Endothelial cell of umbilical vein (primary cell): Measurements from ENCODE around the gene PRR19. TPM values are rescaled to one million over a fixed set of nuclear protein-coding genes. Genes with fewer than 3 reads are reported as not detected.

Experiments
- BruUV-seq: library from RNA; stranded (reverse); fragments of 400-500 nt; replicated peaks from 2 replicates; lab custom pipeline; 2021; lab: Mats Ljungman, UMichigan
- CTCF ChIA-PET: fragments of 300-600, 350-600 bp; sonication (Branson Sonifier 250); formaldehyde crosslinking; loops from one replicate; lab custom pipeline; 2021; ENCODE audit warnings: antibody characterized with exemption, inconsistent platforms; lab: Charles Lee
- POLR2A ChIA-PET: fragments of 300-600, 350-600 bp; sonication (Branson Sonifier 250); formaldehyde crosslinking; loops from one replicate; lab custom pipeline; 2021; ENCODE audit warnings: antibody characterized with exemption, inconsistent platforms; lab: Charles Lee
- DNase-seq: peaks from one replicate; pipeline ENCODE4 v3.0.0-alpha.2; 2011; ENCODE audit warnings: low read depth, low spot score
- FAIRE-seq: peaks from 2 replicates; lab custom pipeline; 2011; peaks lifted over from hg19 to GRCh38; lab: Jason Lieb, UNC
- H2AFZ ChIP-seq: 2 replicates; pipeline ENCODE4 v1.6.0; 2012; ENCODE audit warnings: low read depth, low read length, control low read depth, inconsistent platforms
- H3K27ac ChIP-seq: 2 replicates; pipeline ENCODE4 v1.5.1; 2011; ENCODE audit warnings: low read depth, mild to moderate bottlenecking, control low read depth, low read length, moderate library complexity; ENCODE audit not compliant: insufficient read depth
- H3K27me3 ChIP-seq, 2 experiments: 2 replicates each; pipeline versions ENCODE4 v1.6.0 to v1.6.1; 2011; ENCODE audit warnings: low read length in 2 of 2, mixed read lengths in 1 of 2; ENCODE audit not compliant: control insufficient read depth in 2 of 2, insufficient read depth in 2 of 2
- H3K36me3 ChIP-seq, 2 experiments: 2 replicates in 1 of 2; 3 replicates in 1 of 2; pipeline ENCODE4 v1.5.1; 2011; ENCODE audit warnings: low read length in 2 of 2, mild to moderate bottlenecking in 1 of 2, moderate library complexity in 1 of 2; ENCODE audit not compliant: control insufficient read depth in 2 of 2, insufficient read depth in 2 of 2; ENCODE audit errors: extremely low read depth in 1 of 2
- H3K4me1 ChIP-seq: 3 replicates; pipeline ENCODE4 v1.5.1; 2011; ENCODE audit warnings: mild to moderate bottlenecking, low read length; ENCODE audit not compliant: control insufficient read depth, insufficient read depth; ENCODE audit errors: extremely low read depth
- H3K4me2 ChIP-seq: 2 replicates; pipeline ENCODE4 v1.6.1; 2011; ENCODE audit warnings: low read length, control low read depth, mixed read lengths; ENCODE audit not compliant: insufficient read depth
- H3K4me3 ChIP-seq, 3 experiments: fragments of 200-600 bp in 1 of 3; sonication (generic), shearing (Covaris generic) in 1 of 3; replicated peaks in 1 of 3; 2 replicates each; pipeline ENCODE4 v1.5.1; 2011 to 2016; ENCODE audit warnings: control low read depth in 3 of 3, low read length in 3 of 3, mild to moderate bottlenecking in 2 of 3, inconsistent platforms in 1 of 3, low read depth in 1 of 3, moderate library complexity in 1 of 3; ENCODE audit not compliant: insufficient read depth in 1 of 3
- H3K79me2 ChIP-seq: 2 replicates; pipeline ENCODE4 v1.6.0; 2012; ENCODE audit warnings: low read length, inconsistent platforms; ENCODE audit not compliant: control insufficient read depth, insufficient read depth
- H3K9ac ChIP-seq: replicated peaks from 2 replicates; pipeline ENCODE3; 2011; ENCODE audit warnings: low read length, control low read depth; ENCODE audit not compliant: insufficient read depth; ENCODE audit errors: extremely low read depth
- H3K9me1 ChIP-seq: replicated peaks from 3 replicates; pipeline ENCODE4 v1.6.0; 2011; ENCODE audit warnings: mild to moderate bottlenecking, low read length; ENCODE audit not compliant: control insufficient read depth, insufficient read depth; ENCODE audit errors: extremely low read depth
- H3K9me3 ChIP-seq: replicated peaks from 2 replicates; pipeline ENCODE4 v1.5.1; 2012; ENCODE audit warnings: low read length, inconsistent platforms; ENCODE audit not compliant: control insufficient read depth, insufficient read depth
- H4K20me1 ChIP-seq: replicated peaks from 2 replicates; pipeline ENCODE3; 2011; ENCODE audit warnings: mild to moderate bottlenecking, low read length; ENCODE audit not compliant: control insufficient read depth, insufficient read depth; ENCODE audit errors: extremely low read depth
- CTCF ChIP-seq, 2 donors: IDR thresholded peaks; 1 replicate in 1 of 2; 2 replicates in 1 of 2; pipeline ENCODE4 v1.5.1; 2011; ENCODE audit warnings: low read length in 2 of 2, mild to moderate bottlenecking in 2 of 2, moderate library complexity in 2 of 2, control low read depth in 1 of 2, inconsistent platforms in 1 of 2, low read depth in 1 of 2; ENCODE audit not compliant: insufficient read depth in 1 of 2; ENCODE audit errors: extremely low read depth in 1 of 2
- EZH2 ChIP-seq: IDR thresholded peaks from 2 replicates; pipeline ENCODE4 v1.6.1; 2012; ENCODE audit warnings: borderline replicate concordance, low read depth, mild to moderate bottlenecking, moderate library complexity, low read length, inconsistent platforms; ENCODE audit not compliant: severe bottlenecking
- FOS ChIP-seq: IDR thresholded peaks from 2 replicates; pipeline ENCODE4 v1.6.1; 2011; ENCODE audit warnings: mild to moderate bottlenecking, low read length, moderate library complexity, borderline replicate concordance; ENCODE audit not compliant: insufficient read depth
- GATA2 ChIP-seq: IDR thresholded peaks from 2 replicates; pipeline ENCODE4 v1.7.0; 2011; ENCODE audit warnings: low read depth, mild to moderate bottlenecking, moderate library complexity, mixed read lengths, low read length; ENCODE audit not compliant: insufficient read length, insufficient read depth
- JUN ChIP-seq: IDR thresholded peaks from 2 replicates; pipeline ENCODE4 v1.6.1; 2011; ENCODE audit warnings: borderline replicate concordance, low read depth; ENCODE audit not compliant: insufficient read length, insufficient read depth
- MYC ChIP-seq: IDR thresholded peaks from one replicate; pipeline ENCODE4 v1.6.1; 2011; ENCODE audit warnings: mild to moderate bottlenecking, low read depth, low read length
- POLR2A ChIP-seq: IDR thresholded peaks from 2 replicates; pipeline ENCODE4 v1.6.1; 2012; ENCODE audit warnings: low read depth, mild to moderate bottlenecking, control low read depth, low read length
- POLR2AphosphoS5 ChIP-seq: IDR thresholded peaks from 2 replicates; pipeline ENCODE4 v1.6.1; 2012; ENCODE audit warnings: low read depth, mild to moderate bottlenecking, control low read depth, low read length, moderate library complexity; ENCODE audit not compliant: insufficient read depth
- dilution Hi-C: fragments of 300-500 bp; cut with MboI; formaldehyde crosslinking; loops from one replicate; pipeline ENCODE4 v1.15.0; 2019; ENCODE audit warnings: low sequenced_read_pairs; ENCODE audit not compliant: extremely low pct_ligation_motif_present
- intact Hi-C: fragments of 100-400 bp; cut with micrococcal nuclease; formaldehyde crosslinking; loops from one replicate; pipeline ENCODE4 v1.10.0; 2022
- polyA plus RNA-seq, 4 experiments: library from polyadenylated mRNA; depleted of rRNA in 3 of 4; stranded (reverse) in 3 of 4; unstranded in 1 of 4; fragments of >200 nt; gene quantifications; 2 replicates each; pipeline versions ENCODE4 v1.2.1 to v1.2.3, GENCODE V29; 2011 to 2012; ENCODE audit warnings: missing spikeins in 1 of 4
- total RNA-seq: library from RNA; stranded (reverse); gene quantifications from 2 replicates; pipeline ENCODE4 v1.2.3, GENCODE V29; 2021
- TF ChIP-seq, protein P1 (sequence below): IDR thresholded peaks from 2 replicates; pipeline ENCODE4 v1.6.1; 2011; ENCODE audit not compliant: insufficient read depth, insufficient read length

PRR19 gene
- total and polyA plus RNA-seq, 2 donors (not counting 3 experiments of a cell fraction or from before 2014, with no cell fraction given) = 1.0 to 1.4 TPM

DNA sequence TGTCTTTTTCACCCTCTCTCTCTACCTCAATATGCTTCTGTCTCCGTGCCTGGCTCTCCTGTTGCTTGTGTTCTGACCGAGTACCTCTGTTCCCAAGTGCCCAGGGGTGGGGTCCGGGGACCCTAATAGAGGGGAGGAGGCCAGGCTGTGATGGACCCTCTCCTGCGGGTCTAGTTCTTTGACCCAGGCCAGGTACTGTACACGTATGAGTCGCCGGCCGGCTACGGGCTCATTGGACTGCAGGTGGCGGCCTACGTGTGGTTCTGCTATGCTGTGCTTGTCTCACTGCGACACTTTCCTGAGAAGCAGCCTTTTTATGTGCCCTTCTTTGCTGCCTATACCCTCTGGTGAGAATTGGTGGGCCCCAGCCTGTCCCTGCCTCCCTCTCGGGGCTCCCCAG is 15.6 kb downstream of the PRR19 start:
- no peak for TF ChIP-seq EZH2
- no peak for TF ChIP-seq MYC
- TF ChIP-seq GATA2 = no peak
- TF ChIP-seq JUN = no peak
- TF ChIP-seq, protein P1, sequence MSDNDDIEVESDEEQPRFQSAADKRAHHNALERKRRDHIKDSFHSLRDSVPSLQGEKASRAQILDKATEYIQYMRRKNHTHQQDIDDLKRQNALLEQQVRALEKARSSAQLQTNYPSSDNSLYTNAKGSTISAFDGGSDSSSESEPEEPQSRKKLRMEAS = no peak
- TF ChIP-seq POLR2A = no peak
- TF ChIP-seq CTCF (IDR thresholded peaks at IDR 0.05; ENCODE audit: extremely low read depth in 1 of 2, insufficient read depth in 1 of 2, low read depth in 1 of 2, low read length in 2 of 2) = no peak
- TF ChIP-seq FOS = no peak
- TF ChIP-seq POLR2AphosphoS5 = no peak
- Histone ChIP-seq H3K79me2 (no peaks in the 10 kb centered on the region), H3K36me3 (no peaks in the 10 kb centered on the region), H3K27me3 (peaks cover 14 to 15% of the 10 kb centered on the region in 2 experiments), H3K4me3 (no peak overlapping the region), H4K20me1 (no peaks in the 10 kb centered on the region), H3K9me1 (no peaks in the 10 kb centered on the region), H3K4me1 (no peaks in the 10 kb centered on the region), H3K27ac (no peak overlapping the region), H3K9ac (no peak overlapping the region), H3K9me3 (no peaks in the 10 kb centered on the region), H3K4me2 (no peak overlapping the region), H2AFZ (no peak overlapping the region)
- POLR2A ChIA-PET = no interaction called here
- dilution Hi-C loops = no loop called here
- FAIRE-seq (no peak), DNase-seq (no peak)
- intact Hi-C loops = no loop called here
- CTCF ChIA-PET = no interaction called here
- no TSS peak for BruUV-seq
